VCaP (cell line): ENCODE data around the gene CCDC157.

Source experiments
- H3K27ac ChIP-seq: fragments of 450-650 bp; 2 replicates; pipeline ENCODE4 v1.5.1; 2017
- CTCF ChIP-seq: fragments of 450-650 bp; conservative IDR thresholded peaks from 2 replicates; pipeline ENCODE4 v1.5.1; 2017; ENCODE audit warnings: mild to moderate bottlenecking, moderate library complexity

The CCDC157 gene

GRCh38 chr22:30356449-30357235, at the start of gene CCDC157, which contains the start of gene SF3A1:
TSS of gene CCDC157 (plus strand) at chr22:30357007. CDS start at chr22:30366001, 8,994 bp downstream.
TSS of gene SF3A1 (minus strand) at chr22:30356894. CDS start at chr22:30356792, 102 bp downstream.
- peak within 1 kb of the TSS; percentile 92 for H3K27ac ChIP-seq
- no peak for TF ChIP-seq CTCF

GRCh38 chr22:30307041-30307574, 49.7 kb upstream of the CCDC157 start:
- no peak for TF ChIP-seq CTCF
- H3K27ac ChIP-seq, result peak overlapping the region; percentile 85

GRCh38 chr22:30308093-30308492, 48.7 kb upstream of the CCDC157 start:
- no peak for TF ChIP-seq CTCF
- H3K27ac ChIP-seq, result peak overlapping the region; percentile 85

- H3K27ac ChIP-seq, result peak overlapping the region; percentile 85
- TF ChIP-seq CTCF, result no peak
Measured at GRCh38 chr22:30308518-30309230, 48.1 kb upstream of the CCDC157 start.

- no peak for TF ChIP-seq CTCF
- peak overlapping the region; percentile 85 for H3K27ac ChIP-seq
Measured at GRCh38 chr22:30309951-30310741, 46.7 kb upstream of the CCDC157 start.

- H3K27ac ChIP-seq, result peak overlapping the region; percentile 85
- TF ChIP-seq CTCF, result no peak
Measured at GRCh38 chr22:30310881-30311771, 45.7 kb upstream of the CCDC157 start.
